Ammon's horn (tissue), 1 donor: ENCODE results near the gene POLK.
"Not testable (repeated sequence)": the region's sequence is repeated elsewhere in the genome, so short reads cannot be mapped to it uniquely, and the experiment has no call there.

Experiments used
- DNase-seq: peaks from one replicate; pipeline ENCODE4 v3.0.0-alpha.2; 2016; ENCODE audit warnings: low spot score

Gene POLK

GRCh38 chr5:75511435-75512382, at the start of gene POLK, which contains the start of gene CERT1:
Gene POLK (plus strand): TSS chr5:75511891.
Gene CERT1 (minus strand): TSS chr5:75511629. CDS start chr5:75511207, 422 bp downstream.
- peak; percentile 99 for DNase-seq

GRCh38 chr5:75463726-75464125, 48.0 kb upstream of the POLK start:
- DNase-seq, result no peak

DNA sequence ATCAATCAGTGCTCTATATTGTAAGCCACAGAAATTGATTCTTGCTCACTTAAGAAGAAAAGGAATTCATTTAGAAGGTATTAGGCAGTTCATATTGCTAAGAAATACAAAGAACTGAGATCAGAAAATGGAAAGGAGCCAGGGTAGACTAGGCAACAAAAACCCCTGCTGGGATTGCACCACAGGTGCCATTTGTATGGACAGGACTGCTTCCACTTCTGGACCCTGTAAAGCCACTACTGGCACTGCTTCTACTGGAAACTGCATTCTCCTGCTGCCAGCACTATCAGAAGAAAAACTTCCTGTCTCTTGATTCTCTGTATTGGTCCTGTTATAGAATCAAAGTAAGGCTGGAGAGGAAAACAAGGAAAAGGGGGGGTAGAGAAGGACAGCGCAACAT, 46.2 kb upstream of the POLK start:
- DNase-seq, result peak; percentile 24

DNA sequence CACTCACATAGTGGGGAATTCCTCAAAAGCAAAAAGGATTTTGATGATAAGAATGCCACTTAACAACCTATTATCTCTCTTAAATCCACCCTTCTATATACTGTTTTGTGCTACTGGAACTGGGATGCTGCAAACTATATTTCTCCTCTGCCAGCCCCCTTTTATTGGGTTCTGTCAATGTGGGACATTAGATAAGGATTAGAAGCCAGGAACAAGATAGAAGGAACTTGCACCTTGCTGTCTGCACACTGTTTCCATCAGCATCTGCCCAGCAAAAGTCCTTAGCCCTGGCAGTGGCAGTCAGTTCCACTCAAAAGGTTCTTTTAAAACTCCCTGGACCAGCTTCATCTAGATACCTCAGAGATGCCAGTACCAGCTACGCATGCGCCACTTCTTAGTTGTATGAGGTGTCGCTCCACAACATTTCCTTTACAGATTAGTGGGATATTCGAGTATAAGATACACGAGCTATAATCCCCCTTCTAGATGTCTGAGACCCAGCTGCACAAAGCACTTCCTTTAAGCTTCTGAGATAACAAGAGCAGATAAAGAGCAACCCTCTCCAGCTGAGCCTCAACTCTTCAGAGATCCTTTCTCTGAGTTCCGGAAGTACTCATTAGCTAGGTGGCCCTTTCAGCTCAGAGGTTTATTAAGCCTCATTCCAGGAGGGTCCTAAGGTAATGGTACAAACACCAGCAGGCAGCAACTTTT, 45.5 kb upstream of the POLK start:
- no peak for DNase-seq

DNA sequence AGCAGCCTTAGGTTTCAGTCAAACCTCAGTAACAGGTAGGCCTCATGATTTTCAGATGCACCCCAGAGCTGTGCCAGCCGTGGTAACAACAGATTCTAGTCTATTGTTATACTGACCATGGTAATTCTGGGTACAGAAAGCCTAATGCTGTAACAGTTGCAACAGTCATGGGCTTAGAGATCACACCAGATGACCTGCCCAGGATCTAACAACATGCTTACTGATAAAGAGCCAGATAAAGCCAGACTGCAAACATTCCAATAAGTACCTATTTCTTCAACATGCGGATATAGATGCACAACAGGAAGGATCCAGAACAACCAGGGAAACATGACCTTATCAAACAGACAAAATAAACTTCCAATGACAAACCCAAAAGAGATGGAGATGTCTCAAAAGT, 43.1 kb upstream of the POLK start:
- DNase-seq, result no peak

DNA sequence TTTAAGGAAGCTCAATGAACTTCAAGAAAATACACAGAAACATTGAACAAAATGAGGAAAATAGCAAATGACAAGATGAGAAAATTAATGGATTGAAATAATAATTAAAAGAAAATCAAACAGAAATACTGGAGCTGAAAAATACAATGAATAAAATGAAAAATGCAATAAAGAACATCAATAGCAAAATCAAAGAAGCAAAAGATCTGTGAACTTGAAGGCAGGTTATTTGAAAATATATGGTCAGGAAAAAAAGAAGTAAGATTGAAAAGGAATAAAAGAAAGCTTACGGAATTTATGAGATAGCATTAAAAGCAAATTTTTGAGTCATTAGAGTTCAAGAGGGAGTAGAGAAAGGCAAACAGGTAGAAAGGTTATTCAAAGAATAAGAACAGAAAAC, 42.7 kb upstream of the POLK start:
- DNase-seq, result no peak

- DNase-seq, result no peak
Measured at GRCh38 chr5:75471193-75471592, 40.5 kb upstream of the POLK start.

- no peak for DNase-seq
Measured at GRCh38 chr5:75472973-75473372, 38.7 kb upstream of the POLK start.

GRCh38 chr5:75473463-75473862, 38.2 kb upstream of the POLK start:
- DNase-seq, result no peak

GRCh38 chr5:75475364-75475763, 36.3 kb upstream of the POLK start:
- DNase-seq, result no peak

GRCh38 chr5:75481024-75481423, 30.7 kb upstream of the POLK start:
- DNase-seq, result no peak

DNA sequence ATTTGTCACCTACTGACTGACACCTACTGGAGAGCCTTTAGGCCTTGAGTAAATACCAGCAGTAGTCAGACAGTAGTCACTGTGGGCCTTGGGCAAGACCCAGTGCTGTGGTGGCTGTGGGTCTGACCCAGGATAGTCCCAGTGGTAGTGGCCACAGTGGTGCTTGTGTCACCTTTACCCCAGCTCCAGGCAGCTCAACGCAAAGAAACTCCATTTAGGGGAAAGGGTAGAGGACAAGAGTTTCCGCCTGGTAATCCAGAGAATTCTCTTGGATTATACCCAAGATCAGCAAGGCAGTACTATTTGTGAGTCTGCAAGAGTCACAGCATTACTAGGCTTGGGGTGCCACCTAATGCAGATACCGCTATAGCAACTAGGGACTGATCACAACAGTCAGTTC, 29.2 kb upstream of the POLK start:
- DNase-seq, result no peak

GRCh38 chr5:75484605-75485004, 27.1 kb upstream of the POLK start:
- DNase-seq, result no peak

GRCh38 chr5:75489847-75490246, 21.8 kb upstream of the POLK start:
- DNase-seq, result not testable (repeated sequence)

GRCh38 chr5:75491621-75492020, 20.1 kb upstream of the POLK start:
- no peak for DNase-seq

GRCh38 chr5:75496026-75496425, 15.7 kb upstream of the POLK start:
- DNase-seq, result no peak

DNA sequence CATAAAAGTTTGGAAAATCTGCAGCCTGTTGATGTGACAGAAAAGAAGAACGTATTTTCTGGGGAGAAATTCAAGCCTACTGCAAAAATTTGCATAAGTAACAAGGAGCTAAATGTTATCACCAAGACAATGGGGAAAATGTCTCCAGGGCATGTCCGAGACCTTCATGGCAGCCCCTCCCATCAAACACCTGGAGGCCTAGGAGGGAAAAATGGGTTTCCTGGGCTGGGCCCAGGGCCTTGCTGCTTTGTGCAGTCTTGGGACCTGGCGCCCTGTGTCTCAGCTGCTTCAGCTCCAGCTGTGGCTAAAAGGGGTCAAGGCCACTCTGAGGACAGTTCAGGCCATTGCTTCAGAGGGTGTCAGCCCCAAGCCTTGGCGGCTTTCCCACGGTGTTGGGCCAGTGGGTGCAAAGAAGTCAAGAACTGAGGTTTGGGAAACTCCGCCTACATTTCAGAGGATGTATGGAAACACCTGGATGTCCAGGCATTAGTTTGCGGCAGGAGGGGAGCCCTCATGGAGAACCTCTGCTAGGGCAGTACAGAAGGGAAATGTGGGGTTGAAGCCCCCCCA, 13.4 kb upstream of the POLK start:
- no peak for DNase-seq

- not testable (repeated sequence) for DNase-seq
Measured at GRCh38 chr5:75498875-75499274, 12.8 kb upstream of the POLK start.

DNA sequence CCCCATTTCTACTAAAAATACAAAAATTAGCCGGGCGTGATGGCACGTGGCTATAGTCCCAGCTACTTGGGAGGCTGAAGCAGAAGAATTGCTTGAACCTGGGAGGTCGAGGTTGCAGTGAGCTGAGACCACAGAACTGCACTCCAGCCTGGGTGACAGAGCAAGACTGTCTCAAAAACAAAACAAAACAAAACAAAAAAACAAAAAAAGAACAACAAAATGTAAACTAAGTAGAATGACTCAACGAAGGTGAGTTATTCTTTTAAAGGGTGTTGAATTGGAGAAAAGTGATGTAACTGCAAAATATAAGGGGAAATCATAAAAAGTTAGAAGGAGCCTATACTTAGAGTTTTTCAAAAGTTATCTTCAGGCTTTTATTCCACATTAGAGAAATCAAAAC, 6.6 kb upstream of the POLK start:
- DNase-seq, result not testable (repeated sequence)

GRCh38 chr5:75507841-75508240, 3.9 kb upstream of the POLK start:
- no peak for DNase-seq

DNA sequence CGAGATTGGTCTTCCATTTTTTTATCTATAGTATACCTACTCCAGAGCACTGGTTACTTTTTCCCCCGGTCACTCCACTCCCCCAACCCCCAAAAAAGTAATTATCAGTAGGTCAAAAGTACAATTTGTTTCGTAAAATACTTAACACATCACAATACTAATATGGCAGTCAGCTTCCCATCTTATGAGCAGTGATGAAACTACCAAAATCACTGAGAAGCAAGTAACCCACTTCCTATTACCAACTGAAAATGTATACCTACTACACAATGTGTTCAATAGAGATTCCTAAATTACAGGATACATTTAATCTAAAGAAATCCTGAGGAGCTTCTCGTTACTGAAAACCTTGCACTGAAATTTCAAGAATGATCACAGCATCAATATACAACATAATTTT, 2.1 kb upstream of the POLK start:
- DNase-seq, result no peak

DNA sequence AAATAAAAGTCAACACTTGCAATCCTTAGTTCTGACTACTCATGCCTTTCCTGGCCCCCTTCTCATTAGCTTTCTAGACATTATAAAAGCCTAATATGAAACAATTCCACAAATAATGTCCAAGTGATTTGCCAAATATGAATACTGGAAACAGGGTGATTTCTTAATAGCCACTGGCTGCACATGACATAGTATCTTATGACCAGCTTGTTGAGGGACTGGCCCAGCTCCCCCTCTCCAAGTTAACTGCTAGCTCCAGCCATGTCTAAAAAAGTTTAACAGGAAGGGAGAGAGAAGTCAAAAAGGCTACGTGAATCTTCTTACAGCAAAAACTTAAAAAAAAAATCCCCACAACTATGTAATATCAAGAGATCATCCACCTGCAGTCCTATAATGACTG, 1.7 kb upstream of the POLK start:
- peak; percentile 12 for DNase-seq

DNA sequence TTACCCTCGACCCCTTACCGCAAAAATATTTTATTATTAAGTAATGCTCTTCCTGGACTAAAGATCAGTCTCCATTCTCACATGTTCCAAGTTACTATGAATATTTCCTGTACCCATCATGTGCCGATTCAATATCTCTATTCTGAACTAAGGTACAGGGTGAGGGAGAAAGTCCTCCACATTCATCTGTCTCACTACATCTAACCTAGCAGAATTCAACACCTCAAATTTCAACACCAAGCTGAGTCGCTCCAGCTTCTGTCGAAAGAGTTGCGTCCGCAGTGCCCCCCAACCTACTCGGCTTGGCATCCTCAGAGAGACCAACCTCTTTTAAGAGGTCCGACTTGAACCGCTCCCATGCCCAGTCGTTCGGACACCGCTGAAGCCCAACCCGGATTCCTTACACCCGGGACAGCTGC, 1.3 kb upstream of the POLK start:
- no peak for DNase-seq
